GM21526 (cell line): ENCODE results near the gene IVL.

Experiments
- ATAC-seq: cut with Tn5 transposase; IDR thresholded peaks from one replicate; pipeline ENCODE4 v1.9.1; 2021; ENCODE audit warnings: moderate library complexity; ENCODE audit not compliant: unreplicated experiment, low FRiP score

The IVL gene

GRCh38 chr1:152886758-152887409 lies 21.5 kb upstream of the IVL start:
- no peak for ATAC-seq

- no peak for ATAC-seq
These were observed 20.2 kb upstream of the IVL start for GRCh38 chr1:152888126-152888525.

GRCh38 chr1:152899027-152899426 lies 9.3 kb upstream of the IVL start:
- ATAC-seq: no peak

GRCh38 chr1:152899883-152900282 lies 8.5 kb upstream of the IVL start:
- ATAC-seq: no peak

GRCh38 chr1:152901631-152902030 lies 6.7 kb upstream of the IVL start:
- ATAC-seq: no peak

- no peak for ATAC-seq
These were observed 5.7 kb upstream of the IVL start for GRCh38 chr1:152902636-152903035.

GRCh38 chr1:152904688-152905440 lies 3.5 kb upstream of the IVL start:
- ATAC-seq: no peak

GRCh38 chr1:152906023-152906565 lies 2.3 kb upstream of the IVL start:
- no peak for ATAC-seq

GRCh38 chr1:152909206-152909605 lies 860 bp downstream of the IVL start:
- no peak for ATAC-seq

GRCh38 chr1:152912471-152912870 lies 4.1 kb downstream of the IVL start:
- ATAC-seq: no peak

- ATAC-seq: no peak
These were observed 4.6 kb downstream of the IVL start for GRCh38 chr1:152912900-152913299.

GRCh38 chr1:152917794-152918193 lies 9.4 kb downstream of the IVL start:
- ATAC-seq: no peak

- ATAC-seq: no peak
These were observed 10.7 kb downstream of the IVL start for GRCh38 chr1:152919071-152919470.

- ATAC-seq: no peak
These were observed 15.8 kb downstream of the IVL start for GRCh38 chr1:152924191-152924590.

GRCh38 chr1:152926091-152926490 lies 17.7 kb downstream of the IVL start:
- ATAC-seq: no peak

GRCh38 chr1:152928671-152929070 lies 20.3 kb downstream of the IVL start:
- no peak for ATAC-seq

- no peak for ATAC-seq
These were observed 23.9 kb downstream of the IVL start for GRCh38 chr1:152932170-152932811.

GRCh38 chr1:152933196-152933595 lies 24.9 kb downstream of the IVL start:
- no peak for ATAC-seq

- ATAC-seq: no peak
These were observed 32.3 kb downstream of the IVL start for GRCh38 chr1:152940614-152941013.

GRCh38 chr1:152941037-152941711 lies 32.8 kb downstream of the IVL start:
- ATAC-seq: no peak

- no peak for ATAC-seq
These were observed 33.8 kb downstream of the IVL start for GRCh38 chr1:152942161-152942560.
